Stimulated activated CD4-positive, alpha-beta T cell treated with anti-CD3 and anti-CD28 coated beads, TNF-alpha, amount 100 ng/mL, for 1 hour (primary cell): ENCODE measurements around the gene DHX15.
"Not testable (repeated sequence)": the region's sequence is repeated elsewhere in the genome, so short reads cannot be mapped to it uniquely, and the experiment has no call there.

ENCODE experiments used
- DNase-seq, 3 donors: peaks; one replicate each; pipeline ENCODE4 v3.0.0-alpha.2; 2020; ENCODE audit warnings: low read depth in 3 of 3, low spot score in 1 of 3

The DHX15 gene

GRCh38 chr4:24550441-24551175 lies 33.7 kb downstream of the DHX15 start:
- DNase-seq: no peak

GRCh38 chr4:24547979-24548378 lies 36.4 kb downstream of the DHX15 start:
- no peak for DNase-seq

- no peak for DNase-seq
Observed at GRCh38 chr4:24544208-24544988, 40.0 kb downstream of the DHX15 start.

GRCh38 chr4:24537025-24537424 lies 47.3 kb downstream of the DHX15 start:
- DNase-seq: no peak

- no peak for DNase-seq
Observed at GRCh38 chr4:24535399-24535798, 49.0 kb downstream of the DHX15 start.

- no peak for DNase-seq
Observed at GRCh38 chr4:24533364-24533763, 51.0 kb downstream of the DHX15 start.

- no peak for DNase-seq
Observed at GRCh38 chr4:24529555-24529954, 54.8 kb downstream of the DHX15 start.

- no peak for DNase-seq
Observed at GRCh38 chr4:24527371-24527770, 57.0 kb downstream of the DHX15 start.

- DNase-seq: no peak
Observed at GRCh38 chr4:24521544-24521943, 62.8 kb downstream of the DHX15 start.

GRCh38 chr4:24519649-24520048 lies 64.7 kb downstream of the DHX15 start:
- no peak for DNase-seq

- no peak for DNase-seq
Observed at GRCh38 chr4:24517676-24518075, 66.7 kb downstream of the DHX15 start.

GRCh38 chr4:24516926-24517325 lies 67.4 kb downstream of the DHX15 start:
- DNase-seq: no peak

- no peak for DNase-seq
Observed at GRCh38 chr4:24515698-24516097, 68.7 kb downstream of the DHX15 start.

GRCh38 chr4:24514808-24515207 lies 69.5 kb downstream of the DHX15 start:
- DNase-seq: no peak

- no peak for DNase-seq
Observed at GRCh38 chr4:24513718-24514117, 70.6 kb downstream of the DHX15 start.

- DNase-seq: no peak
Observed at GRCh38 chr4:24511371-24512063, 72.8 kb downstream of the DHX15 start.

- no peak for DNase-seq
Observed at GRCh38 chr4:24510091-24510490, 74.3 kb downstream of the DHX15 start.

GRCh38 chr4:24508541-24508940 lies 75.8 kb downstream of the DHX15 start:
- no peak for DNase-seq

GRCh38 chr4:24507439-24507838 lies 76.9 kb downstream of the DHX15 start:
- no peak for DNase-seq

- not testable (repeated sequence) for DNase-seq
Observed at GRCh38 chr4:24503090-24503489, 81.3 kb downstream of the DHX15 start.

GRCh38 chr4:24497221-24497620 lies 87.1 kb downstream of the DHX15 start:
- DNase-seq: no peak

- no peak for DNase-seq
Observed at GRCh38 chr4:24496597-24496996, 87.8 kb downstream of the DHX15 start.
